COLO668 (cell line): ENCODE data around the gene SPATA45.
"Not testable (repeated sequence)": the region's sequence is repeated elsewhere in the genome, so short reads cannot be mapped to it uniquely, and the experiment has no call there.

Experiments used
- DNase-seq: peaks from one replicate; lab custom pipeline; 2025; ENCODE audit not compliant: unreplicated experiment; lab: John Stamatoyannopoulos, UW

SPATA45 gene

DNA sequence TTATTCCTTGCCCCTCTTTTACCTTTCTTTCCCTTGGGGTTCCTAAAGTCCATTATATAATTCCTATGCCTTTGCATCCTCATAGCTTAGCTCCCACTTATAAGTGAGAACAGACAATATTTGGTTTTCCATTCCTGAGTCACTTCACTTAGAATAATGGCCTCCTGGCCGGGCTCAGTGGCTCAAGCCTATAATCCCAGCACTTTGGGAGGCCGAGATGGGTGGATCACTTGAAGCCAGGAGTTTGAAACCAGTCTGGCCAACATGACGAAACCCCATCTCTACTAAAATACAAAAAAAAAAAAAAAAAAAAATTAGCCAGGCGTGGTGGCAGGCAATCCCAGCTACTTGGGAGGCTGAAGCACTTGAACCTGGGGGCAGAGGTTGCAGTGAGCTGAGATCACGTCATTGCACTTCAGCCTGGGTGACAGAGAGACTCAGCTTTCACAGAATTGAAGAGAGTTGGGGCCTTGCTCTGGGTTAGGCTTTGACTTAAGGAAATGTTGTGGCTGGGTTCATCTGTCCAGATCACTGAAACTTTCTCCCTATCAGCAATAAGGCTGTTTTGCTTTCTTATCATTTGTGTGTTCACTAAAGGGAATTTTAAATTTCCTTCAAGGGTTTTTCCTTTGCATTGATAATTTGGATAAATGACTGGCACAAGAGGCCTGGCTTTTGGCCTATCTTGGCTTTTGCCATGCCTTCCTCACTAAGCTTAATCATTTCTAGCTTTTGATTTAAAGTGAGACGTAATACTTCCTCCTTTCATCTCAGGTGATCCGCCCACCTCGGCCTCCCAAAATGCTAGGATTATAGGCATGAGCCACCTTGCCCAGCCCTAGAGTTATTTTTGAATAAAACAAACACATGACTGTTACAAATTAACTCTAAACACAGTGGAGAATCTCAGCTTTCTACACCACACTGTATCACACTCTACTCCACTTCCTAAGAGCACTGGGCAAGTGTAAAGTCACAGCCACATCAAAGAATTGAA, 13.9 kb downstream of the SPATA45 start:
- DNase-seq: not testable (repeated sequence)

DNA sequence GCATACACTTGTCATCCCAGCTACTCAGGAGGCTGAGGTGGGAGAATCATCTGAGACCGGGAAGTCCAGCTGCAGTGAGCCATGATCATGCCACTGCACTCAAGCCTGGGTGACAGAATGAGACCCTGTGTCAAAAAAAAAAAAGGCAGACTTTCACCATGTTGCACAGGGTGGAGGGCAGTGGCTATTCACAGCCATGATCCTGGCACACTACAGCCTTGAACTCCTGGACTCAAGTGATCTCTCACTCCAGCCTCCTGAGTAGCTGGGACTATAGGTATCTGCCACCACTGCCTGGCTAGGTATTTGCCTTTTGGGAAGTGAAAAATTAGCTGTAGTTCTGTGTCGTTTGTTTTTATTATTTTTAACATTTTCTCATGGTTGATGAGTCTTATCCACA, 19.1 kb downstream of the SPATA45 start:
- DNase-seq: no peak

GRCh38 chr1:212827831-212828278, 19.6 kb downstream of the SPATA45 start:
- no peak for DNase-seq

- no peak for DNase-seq
These were observed 20.2 kb downstream of the SPATA45 start for GRCh38 chr1:212827171-212827776.

DNA sequence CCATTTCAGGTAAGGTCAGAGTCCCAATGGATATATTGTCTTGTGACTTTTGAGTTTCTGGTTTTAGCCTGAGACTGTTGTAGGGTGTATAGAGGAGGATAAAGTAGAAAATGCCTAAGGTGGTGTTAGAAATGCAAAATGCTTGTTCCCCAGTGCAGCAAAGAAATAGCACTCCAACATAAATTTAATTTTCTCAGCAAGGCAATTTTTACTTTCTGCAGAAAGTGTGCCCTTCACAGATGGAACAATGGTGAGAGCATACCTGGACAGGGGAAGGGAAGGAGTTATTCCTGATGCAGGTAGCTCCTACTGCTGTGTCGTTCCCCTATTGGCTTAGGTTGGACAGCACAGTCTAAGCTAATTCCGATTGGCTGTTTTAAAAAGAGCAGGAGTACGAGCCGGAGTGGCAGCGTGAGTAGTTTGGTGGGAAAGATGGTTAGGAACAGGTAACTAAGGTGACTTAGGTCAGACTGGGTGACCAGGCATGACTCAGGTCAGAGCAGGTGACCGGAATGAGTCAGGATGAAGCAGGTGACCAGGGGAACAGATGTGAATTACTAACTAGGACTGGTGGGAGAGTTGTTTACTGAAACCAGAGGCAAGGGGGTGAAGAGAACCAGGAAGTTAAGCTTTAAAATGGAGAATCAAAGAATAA, 21.5 kb downstream of the SPATA45 start:
- DNase-seq: no peak

DNA sequence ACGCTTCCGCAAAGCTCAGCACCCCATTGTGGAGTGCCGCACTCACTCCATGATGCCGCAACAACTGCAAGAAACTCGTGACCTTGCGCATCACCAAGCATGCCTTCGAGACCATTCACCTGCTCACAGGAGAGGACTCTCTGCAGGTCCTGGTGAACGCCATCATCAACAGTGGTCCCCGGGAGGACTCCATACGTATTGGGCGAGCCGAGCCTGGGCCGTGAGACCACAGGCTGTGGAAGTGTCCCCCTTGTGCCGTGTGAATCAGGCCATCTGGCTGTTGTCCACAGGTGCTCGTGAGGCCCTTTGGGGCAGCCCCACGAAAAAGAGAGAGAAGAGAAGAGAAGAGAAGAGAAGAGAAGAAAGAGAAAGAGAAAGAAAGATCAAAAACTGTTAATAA, 23.2 kb downstream of the SPATA45 start:
- no peak for DNase-seq

- DNase-seq: no peak
These were observed 24.5 kb downstream of the SPATA45 start for GRCh38 chr1:212822956-212823355.

DNA sequence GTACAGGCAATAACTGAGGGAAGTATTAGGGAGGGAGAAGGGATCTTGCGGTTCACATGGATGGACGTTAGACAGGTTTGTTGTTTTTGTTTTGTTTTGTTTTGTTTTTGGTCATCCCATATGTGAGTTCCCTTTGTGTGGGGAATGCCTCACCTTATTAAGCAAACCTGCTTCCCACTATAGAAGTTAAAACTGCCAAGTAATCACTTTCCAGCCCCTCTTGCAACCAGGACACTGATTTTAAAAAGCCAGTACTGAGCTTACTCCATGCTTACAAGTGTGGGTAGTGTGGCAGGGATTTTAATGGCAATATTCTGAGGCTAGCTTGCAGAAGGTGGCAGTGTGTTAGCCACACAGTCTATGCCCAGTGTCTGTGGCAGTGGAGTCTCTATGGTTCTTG, 26.5 kb downstream of the SPATA45 start:
- no peak for DNase-seq

- DNase-seq: no peak
These were observed 27.7 kb downstream of the SPATA45 start for GRCh38 chr1:212819726-212820125.

- DNase-seq: no peak
These were observed 30.7 kb downstream of the SPATA45 start for GRCh38 chr1:212816567-212817278.

GRCh38 chr1:212814537-212815334, 32.7 kb downstream of the SPATA45 start:
- peak; percentile 49 for DNase-seq

GRCh38 chr1:212805767-212806166, 41.7 kb downstream of the SPATA45 start:
- no peak for DNase-seq

DNA sequence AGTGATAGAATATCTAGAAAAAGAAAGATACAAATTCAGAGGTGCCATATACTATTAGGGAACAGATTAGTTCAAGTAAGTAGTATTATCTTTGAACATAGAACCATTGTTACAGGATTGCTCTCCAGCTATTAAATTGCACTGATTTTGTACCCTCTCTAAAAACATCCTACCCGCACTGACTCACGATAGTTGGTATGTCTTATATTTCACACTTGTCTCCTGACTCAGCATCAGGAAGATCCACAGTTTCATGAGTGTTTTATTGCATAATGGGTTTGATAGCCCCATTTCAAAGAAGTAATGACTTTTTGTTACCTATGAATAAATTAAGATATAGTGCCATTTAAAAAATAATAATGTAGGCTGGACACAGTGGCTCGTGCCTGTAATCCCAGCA, 49.8 kb downstream of the SPATA45 start:
- no peak for DNase-seq

GRCh38 chr1:212794561-212795014, 52.9 kb downstream of the SPATA45 start:
- DNase-seq: no peak

GRCh38 chr1:212792396-212792908, 55.0 kb downstream of the SPATA45 start:
- no peak for DNase-seq

DNA sequence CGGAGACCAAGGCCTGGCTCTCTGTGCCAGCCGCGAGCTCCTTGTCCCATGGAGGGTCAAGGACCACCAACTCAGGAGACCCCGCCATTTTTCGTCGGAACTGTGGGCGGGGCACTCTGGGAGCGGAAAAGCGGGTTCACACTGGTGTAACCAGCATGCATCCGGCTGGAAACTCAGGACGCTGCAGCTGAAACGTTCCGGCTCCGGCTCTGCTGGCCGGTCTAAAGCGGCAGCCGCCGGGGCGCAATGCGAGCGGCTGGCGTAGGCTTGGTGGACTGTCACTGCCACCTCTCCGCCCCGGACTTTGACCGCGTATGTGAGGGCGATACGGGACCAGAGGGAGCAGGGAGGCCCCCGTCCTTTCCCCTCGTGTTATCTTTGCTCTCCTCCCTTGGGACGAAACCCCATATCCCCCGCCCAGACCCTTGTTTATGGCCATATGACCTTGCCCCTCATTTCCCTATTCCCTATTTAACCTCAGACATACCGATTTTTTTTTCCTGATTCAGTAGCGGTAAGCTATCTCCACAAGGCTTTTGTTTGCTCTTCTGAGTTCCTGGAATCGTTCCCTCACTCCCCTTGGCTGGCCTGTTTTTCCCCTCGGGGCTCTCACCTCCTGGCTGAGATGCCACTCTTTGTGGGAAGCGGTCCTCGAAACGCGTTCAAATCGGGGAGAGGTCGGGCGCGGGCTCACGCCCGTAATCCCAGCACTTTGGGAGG, 55.6 kb downstream of the SPATA45 start, which contains the start of the genes NSL1 and TATDN3:
Gene NSL1 (minus strand): TSS at position 102 of the 720 bp plus-strand sequence. CDS start 14 bp downstream, at position 88.
Gene TATDN3 (plus strand): TSS at position 219 of the 720 bp plus-strand sequence. CDS start 28 bp downstream, at position 247.
- DNase-seq: peak; percentile 98

GRCh38 chr1:212791261-212791675, 56.2 kb downstream of the SPATA45 start:
- no peak for DNase-seq

- no peak for DNase-seq
These were observed 61.6 kb downstream of the SPATA45 start for GRCh38 chr1:212785871-212786270.

GRCh38 chr1:212783976-212784375, 63.5 kb downstream of the SPATA45 start:
- DNase-seq: no peak
